Hematopoietic multipotent progenitor cell treated with erythropoietin and hydrocortisone succinate and interleukin-3 and kit ligand, for 6 days (in vitro differentiated cells): ENCODE results near the gene WDR47.
"Not testable (repeated sequence)": the region's sequence is repeated elsewhere in the genome, so short reads cannot be mapped to it uniquely, and the experiment has no call there.

Experiments
- DNase-seq: peaks from one replicate; pipeline ENCODE4 v3.0.0-alpha.2; 2015

WDR47 gene

DNA sequence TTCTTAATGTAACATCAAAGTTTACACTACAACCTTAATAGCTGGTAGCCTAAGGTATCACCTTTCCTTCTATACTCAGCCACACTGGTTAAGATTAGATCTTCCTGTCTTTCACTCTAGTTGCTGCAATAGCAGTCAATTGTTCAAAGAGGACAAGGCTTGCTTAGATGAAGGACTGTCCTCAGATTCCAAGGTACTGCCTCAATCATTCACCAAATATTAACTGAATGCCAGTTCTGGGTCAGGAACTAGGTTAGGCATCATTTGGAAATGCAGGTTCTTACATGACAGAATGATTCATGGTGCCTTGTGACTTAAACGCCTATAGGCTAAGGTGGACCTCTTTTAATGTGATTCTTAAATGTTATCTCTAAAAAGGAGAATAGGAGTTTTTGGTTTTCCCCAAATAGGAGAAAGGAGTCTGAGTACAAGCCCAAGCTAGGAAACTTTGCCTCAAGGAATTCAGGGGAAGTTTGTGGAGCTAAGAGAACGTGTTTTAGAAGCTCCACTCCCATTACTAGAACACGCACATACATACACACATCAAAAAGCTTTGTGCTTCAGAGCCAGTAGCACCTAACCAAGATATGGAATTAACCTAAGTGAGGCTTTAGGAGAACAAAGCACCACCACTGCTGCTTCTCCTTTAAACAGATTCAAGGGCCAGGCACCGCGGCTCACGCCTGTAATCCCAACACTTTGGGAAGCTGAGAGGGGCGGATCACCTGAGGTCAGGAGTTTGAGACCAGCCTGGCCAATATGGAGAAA, 8.5 kb upstream of the WDR47 start:
- DNase-seq = no peak

DNA sequence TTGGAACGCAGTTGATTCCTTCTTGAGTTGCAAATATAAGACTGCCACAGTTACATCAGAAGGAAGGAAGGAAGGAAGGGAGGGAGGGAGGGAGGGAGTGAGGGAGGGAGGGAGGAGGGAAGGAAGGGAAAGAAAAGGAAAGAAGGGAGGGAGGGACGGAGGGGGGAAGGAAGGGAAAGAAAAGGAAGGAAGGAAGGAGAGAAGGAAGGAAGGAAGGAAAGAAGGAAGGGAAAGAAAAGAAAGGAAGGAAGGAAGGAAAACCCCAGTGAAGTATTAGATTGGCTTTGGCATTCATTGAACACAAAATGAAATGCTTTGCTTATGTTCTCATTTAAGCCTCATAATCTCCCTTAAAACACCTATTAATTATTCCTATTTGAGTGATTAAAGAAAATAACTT, 6.4 kb upstream of the WDR47 start:
- no peak for DNase-seq

DNA sequence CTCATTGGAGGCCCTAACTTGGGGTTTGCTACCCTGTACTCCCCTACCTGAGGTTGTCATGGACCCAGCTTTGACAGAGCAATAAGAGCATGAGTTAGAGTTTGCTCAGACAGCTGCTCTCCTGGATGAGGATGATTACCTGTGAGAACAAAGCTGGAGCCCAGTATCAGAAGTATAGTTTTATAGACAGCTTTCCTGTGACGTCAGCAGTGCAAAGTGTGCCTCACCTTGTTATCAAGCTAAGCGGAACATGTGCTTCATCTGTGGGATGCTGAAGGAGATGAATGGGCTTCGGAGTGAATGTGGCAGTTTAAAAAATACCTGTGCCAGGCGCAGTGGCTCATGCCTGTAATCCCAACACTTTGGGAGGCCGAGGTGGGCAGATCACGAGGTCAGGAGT, 5.4 kb upstream of the WDR47 start:
- DNase-seq = no peak

DNA sequence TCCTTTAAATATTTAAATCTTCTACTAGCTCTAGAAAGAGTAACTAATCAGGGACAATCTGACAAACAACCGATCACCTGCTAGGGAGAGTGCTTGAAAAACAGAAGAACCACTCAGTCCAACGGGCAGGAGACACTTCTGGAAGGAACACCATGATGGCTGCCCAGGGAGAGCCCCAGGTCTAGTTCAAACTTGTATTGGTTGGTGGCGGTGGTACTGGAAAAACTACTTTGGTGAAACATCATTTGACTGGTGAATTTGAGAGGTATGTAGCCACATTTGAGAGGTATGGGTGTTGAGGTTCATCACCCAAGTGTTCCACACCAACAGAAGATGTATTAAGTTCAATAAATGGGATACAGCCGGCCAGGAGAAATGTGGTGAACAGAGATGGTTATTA, 4.8 kb upstream of the WDR47 start:
- no peak for DNase-seq

DNA sequence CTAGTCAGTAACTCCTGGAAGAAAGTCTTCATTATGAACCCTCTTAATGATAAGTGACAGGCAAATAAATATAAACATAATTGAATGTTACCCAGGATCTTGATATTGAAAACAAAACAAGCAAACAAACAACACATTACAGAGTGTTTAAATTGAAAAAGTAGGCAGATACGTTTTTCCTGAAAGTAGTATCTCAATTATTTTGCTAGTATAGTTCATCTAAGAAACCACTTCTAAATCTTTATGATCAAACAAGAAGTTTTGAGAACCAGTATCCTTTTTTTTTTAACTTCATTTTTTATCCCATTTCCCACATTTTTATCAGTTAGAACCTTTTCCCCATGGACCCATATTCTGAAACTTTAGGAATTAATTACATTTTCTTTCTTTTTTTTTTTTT, 3.7 kb upstream of the WDR47 start:
- DNase-seq = no peak

DNA sequence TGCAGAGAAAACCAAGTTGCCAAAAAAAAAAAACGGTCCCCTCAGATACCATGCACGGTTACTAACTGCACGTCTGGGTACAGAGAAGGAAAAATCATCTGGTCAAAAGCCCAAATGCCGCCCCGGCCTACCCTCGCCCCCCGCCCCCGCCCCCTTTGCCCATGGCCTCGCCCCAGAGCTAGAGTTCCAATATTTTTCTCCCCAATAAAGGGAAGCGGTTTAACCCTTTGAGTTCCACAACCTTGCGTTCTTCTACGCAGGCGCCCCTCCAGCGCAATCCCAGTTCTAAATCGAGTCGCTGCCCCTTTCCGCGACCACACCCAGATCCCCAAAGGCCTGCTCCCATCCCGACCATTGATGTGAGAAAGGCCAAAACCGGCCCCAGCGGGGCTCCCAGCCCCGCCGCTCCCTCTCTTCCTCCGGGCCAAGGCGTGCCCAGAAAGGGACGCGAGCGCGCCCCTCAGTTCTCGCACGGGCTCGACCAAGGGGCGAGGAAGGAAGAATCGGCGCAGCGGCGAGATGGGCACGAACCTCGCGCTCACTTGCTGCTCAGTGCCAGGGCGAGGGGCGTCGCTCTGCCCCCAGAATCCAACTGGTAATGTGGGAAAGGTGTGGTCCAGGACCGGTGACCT, 797 bp downstream of the WDR47 start:
- peak; percentile 61 for DNase-seq

DNA sequence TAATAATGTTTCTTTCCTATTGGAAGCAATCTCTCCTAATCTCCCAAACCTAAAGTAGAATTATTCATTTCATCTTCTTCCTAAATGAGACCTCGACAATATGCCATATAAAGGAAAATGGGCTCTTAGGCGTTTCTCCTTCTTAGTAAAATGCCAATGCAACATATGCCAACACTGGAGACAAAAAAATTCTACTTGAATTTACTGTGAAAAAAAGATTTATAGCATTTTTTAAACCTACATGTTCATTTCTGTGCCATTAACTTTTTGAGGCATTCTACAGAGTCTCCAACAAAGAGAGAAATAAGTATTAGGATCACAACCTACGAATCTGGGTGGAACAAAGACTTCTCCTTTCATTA, 1.3 kb downstream of the WDR47 start:
- DNase-seq = peak; percentile 21

DNA sequence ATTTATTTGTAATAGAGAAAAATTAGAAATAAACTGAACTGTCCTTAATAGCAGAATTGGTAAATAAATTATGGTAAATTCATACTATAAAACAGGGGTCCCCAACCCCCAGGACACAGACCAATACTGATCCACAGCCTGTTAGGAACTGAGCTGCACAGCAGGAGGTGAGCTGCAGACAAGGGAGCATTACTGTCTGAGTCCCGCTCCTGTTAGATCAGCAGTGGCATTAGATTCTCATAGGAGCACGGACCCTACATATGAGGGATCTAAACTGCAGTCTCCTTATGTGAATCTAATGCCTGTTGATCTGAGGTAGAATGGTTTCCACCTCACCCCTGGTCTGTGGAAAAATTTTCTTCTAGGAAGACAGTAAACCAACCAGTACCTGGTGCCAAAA, 7.5 kb downstream of the WDR47 start:
- no peak for DNase-seq

DNA sequence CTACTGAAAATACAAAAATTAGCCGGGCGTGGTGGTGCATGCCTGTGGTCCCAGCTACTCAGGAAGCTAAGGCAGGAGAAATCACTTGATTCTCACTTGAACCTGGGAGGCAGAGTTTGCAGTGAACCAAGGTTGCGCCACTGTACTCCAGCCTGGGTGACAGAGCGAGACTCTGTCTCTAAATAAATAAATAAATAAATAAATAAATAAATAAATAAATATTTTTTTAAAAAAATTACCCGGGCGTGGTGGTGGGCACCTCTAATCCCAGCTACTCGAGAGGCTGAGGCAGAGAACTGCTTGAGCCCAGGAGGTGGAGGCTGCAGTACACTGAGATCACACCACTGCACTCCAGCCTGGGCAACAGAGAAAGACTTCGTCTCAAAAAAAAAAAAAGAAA, 12.4 kb downstream of the WDR47 start:
- not testable (repeated sequence) for DNase-seq

DNA sequence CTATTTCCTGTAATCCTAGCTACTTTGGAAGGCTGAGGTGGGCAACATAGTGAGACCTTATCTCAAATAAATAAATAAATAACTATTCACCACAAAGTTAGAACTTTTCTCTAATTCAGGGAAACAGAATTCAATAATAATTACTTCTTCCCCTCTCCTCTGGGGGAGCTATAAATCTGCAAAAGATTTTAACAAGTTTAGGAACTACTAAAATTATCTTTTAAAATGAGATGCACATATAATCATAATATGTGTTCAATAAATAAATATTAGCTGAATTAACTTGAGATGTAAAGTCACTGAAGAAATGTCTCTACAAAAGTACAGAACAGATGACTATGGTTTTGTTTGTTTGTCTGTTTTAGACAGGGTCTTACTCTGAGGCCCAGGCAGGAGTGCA, 14.1 kb downstream of the WDR47 start:
- peak; percentile 43 for DNase-seq

DNA sequence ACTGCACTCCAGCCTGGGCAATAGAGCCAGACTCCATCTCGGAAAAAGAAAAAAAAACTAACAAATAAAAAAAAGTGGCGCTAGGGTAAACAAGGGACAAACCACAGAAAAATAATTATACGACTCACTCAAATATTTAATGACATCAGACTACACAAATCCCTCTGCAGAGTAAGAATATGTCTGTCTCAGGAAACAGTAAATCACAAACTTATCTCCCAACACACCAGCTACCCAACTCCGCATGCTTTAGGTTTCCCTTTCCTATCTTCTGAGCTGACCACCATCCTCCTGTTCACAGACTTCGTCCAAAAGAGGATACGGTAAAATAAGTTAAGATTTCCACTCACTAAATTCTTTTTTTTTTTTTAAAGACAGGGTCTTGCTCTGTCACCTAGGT, 16.2 kb downstream of the WDR47 start:
- DNase-seq = no peak

DNA sequence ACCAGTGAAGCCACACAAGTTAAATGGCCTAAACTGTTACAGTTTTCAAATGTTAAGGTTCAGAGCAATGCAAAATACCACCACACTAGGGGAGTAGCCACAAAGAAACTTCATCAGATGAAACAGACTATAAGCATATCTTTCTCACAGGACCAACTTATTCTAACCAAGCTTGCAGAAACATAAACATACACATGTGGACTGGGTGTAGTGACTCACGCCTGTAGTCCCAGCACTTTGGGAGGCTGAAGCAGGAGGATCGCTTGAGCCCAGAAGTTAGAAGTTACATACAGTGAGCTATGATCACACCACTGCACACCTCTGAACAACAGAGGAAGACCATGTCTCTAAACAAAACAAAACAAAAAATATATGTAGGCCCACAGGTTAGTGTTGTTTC, 17.3 kb downstream of the WDR47 start:
- no peak for DNase-seq

DNA sequence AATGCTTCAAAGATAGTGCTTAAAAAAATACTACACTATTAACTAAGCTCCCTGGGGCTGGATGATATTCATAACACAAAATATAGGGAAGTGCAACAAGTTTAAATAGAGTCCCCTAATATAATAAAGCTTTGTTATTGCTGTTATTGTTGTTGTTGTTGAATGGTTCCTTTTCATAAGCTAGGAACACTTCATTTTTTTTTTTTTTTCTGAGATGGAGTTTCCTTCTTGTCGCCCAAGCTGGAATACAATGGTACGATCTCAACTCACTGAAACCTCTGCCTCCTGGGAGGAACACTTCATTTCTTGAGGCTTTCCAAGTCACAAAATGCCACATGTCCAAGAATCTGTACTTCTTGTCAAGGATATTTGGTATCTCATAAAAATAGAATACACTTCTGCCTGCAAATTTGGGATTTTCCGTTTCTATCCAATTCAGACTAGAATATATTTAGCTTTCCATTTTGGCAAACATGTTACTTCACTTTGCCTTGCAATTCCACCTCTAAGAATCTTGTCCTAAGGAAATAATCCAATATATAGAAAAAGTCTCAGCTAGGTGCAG, 21.1 kb downstream of the WDR47 start:
- DNase-seq = no peak

DNA sequence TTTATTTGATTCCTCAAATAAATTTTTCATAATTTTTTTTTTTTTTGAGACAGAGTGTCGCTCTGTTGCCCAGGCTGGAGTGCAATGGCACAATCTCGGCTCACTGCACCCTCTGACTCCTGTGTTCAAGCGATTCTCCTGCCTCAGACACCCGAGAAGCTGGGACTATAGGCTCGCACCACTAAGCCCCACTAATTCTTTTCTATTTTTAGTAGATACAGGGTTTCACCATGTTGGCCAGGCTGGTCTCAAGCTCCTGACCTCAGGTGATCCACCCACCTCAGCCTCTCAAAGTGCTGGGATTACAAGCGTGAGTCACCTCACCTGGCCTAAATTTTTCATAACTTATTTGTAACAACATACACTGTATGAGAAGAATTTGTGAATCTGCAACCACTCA, 24.2 kb downstream of the WDR47 start:
- DNase-seq = not testable (repeated sequence)

DNA sequence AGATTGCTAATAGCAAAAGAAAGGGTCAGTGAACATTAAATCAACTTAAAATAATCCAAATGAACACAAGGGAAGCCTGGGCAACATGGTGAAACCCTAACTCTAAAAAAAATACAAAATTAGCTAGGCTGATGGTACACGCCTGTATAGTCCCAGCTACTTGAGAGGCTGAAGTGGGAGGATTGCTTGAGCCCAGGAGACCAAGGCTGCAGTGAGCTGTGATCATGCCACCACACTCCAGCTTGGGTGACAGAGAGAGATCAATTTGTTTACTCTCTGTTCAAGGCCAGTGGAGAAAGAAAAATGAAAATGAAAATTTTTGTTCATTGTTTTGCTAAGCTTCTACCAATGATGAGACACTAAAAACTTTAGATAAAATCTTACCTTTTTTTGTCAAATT, 24.8 kb downstream of the WDR47 start:
- no peak for DNase-seq

DNA sequence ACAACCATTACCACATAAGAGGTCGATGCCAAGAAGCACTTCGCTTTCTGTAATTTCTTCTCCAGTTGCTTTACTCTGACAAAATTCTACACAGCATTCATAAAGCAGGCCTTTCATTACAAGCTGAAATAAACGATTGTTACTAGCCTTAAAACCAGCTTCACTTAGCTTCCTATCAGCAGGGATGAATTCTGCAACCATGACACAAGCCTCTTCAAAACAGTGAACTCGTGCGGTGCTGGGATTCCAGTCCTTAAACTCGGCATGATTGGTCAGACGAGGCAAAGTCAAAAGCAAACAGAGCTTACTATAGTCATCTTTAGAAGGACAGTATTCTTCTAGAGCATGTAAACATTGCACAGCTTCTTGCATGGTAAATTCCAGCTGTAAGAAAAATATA, 30.6 kb downstream of the WDR47 start:
- DNase-seq = no peak

DNA sequence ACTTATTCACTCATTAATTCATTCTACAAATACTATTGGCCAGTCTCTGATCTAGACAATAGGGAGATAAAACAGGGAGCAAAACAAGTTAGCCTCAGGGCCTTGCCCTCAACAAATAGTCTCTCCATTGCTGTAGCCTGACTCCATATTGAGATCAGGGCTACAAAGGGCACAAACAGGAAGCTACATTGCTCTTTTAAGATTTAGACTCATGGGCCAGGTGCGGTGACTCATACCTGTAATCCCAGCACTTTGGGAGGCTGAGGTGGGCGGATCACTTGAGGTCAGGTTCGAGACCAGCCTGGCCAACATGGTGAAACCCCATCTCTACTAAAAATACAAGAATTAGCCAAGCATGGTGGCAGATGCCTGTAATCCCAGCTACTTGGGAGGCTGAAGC, 45.3 kb downstream of the WDR47 start:
- not testable (repeated sequence) for DNase-seq

DNA sequence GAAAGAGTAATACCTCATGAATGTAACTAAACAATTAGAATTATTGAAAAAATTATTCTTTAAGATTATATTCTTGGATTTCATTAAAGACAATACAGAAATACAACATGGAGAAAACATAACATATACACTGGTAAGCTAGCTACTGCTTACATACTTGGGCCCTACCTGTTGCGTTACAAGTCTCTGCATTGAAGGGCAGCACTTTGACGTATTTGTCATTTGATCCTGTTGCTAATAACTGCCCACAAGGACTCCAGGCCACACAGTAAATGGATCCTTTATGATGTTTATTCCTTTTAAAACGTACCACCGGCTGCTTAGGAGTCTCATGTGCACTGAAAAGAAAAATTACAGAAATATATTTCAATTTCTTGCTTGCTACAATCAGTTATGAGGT, 58.8 kb downstream of the WDR47 start:
- DNase-seq = no peak

DNA sequence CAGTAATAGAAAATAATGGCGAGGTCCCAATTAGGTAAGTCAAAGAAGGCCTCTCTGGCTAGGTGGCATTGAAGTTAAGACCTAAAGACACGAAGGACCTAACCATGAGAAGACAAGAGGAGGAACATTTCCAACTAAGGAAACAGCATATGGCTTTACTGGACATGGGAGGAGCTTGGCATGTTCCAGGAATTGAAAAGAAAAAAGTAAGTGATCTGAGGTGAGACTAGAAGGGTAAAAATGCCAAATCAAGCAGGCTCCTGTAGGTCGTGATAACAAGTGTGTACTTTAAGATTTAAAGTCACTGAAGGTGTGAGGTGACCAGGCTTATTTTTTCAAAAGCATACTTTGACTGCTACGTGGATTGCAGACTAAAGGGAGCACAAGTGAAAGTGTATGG, 65.2 kb downstream of the WDR47 start:
- DNase-seq = no peak

DNA sequence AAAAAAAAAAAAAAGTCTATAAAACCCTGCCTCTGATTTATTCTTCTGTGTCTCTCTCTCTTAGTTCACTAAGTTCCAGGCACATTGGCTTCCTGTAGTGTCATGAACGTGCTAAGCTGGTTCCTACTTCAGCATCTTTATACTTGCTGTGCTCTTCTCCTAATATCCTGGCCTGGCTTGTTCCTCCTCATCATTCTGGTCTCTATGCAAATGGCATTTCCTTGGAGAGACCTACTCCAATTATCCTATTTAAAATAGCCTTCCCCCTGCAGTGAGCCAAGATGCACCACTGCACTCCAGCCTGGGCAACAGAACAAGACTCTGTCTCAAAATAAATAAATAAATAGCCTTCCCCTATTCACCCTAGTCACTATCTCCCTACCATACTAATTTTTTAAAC, 69.0 kb downstream of the WDR47 start:
- DNase-seq = no peak

DNA sequence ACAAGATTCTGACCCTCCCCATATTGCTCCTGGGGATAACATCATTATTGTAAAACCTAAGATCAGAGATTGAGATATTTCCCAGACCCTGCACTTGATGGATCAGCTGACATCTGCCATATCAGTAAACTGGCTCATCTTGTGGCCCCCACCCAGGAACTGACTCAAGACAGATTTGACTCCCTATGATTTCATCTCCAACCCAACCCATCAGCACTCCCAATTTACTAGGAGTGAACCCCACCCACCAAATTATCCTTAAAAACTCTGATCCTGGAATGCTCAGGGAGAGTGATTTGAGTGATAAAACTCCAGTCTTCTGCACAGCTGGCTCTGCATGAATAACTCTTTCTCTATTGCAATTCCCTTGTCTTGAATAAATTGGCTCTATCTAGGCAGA, 72.6 kb downstream of the WDR47 start:
- DNase-seq = no peak

DNA sequence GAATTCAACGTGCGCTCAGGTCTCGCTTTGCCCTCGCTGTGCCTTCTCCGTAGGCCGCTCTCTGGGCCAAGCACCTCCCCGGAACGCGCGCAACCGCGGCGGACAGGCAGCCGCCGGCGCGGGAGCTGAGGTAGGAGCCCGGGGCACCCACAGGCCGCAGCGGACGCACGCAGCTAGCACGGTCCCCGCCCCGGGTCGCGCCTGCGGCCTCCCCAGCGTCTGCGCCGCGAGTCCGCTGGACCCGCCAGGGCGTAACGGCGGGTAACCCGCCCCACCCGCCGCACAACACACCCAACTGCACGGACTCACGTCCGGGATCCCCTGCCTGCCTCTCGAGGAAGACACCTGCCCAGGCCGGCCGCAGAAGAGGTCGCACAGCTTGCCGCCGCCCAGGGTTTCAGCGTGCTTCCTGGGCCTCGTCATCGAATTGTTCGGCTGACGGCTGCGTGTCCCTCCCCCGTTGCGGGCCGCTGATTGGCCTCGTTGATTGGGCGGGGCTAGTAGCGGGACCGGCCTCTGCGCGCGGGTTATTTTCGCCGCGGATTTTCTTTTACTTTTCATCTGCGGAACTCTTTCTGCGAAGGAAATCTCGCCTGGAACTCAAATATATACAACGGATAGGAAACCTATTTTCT, 78.7 kb downstream of the WDR47 start, which contains the start of gene CLCC1:
CLCC1 (minus strand) TSS at position 433 of the 635 bp plus-strand sequence. CDS start 13,047 bp downstream, outside the sequence.
- peak; percentile 97 for DNase-seq

DNA sequence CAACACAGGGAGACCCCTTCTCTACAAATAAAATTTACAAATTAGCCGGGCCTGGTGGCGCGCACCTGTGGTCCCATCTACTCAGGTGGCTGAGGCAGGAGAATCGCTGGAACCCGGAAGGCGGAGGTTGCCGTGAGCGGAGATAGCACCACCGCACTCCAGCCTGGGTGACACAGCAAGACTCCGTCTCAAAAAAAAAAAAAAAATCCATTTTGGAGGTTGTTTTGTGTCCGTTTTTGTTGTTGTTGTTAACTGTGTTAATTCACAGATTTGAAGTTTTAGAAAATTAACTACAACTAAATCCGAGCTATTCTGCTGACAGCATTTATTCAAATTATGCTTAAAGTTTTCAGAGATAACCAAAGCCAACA, 79.2 kb downstream of the WDR47 start:
- peak; percentile 61 for DNase-seq
